Activated CD8-positive, alpha-beta T cell treated with anti-CD3 and anti-CD28 coated beads, Interleukin-2, amount 10 ng/mL, durations not matched to agents 7 days and 5 days (primary cell): Measurements from ENCODE around the gene ANKRD40. TPM values are rescaled to one million over a fixed set of nuclear protein-coding genes. Genes with fewer than 3 reads are reported as not detected.
"Not testable (repeated sequence)": the region's sequence is repeated elsewhere in the genome, so short reads cannot be mapped to it uniquely, and the experiment has no call there.

Experiments
- ATAC-seq: fragments of 150-1000 bp; cut with Tn5 transposase; one replicate; pipeline ENCODE4 v1.10.0; 2021; ENCODE audit warnings: moderate library complexity
- CTCF ChIA-PET: fragments of 350-600 bp; sonication (Branson Sonifier 250); formaldehyde crosslinking; loops from one replicate; lab custom pipeline; 2021; ENCODE audit warnings: antibody characterized with exemption; lab: Charles Lee
- POLR2A ChIA-PET: fragments of 350-600 bp; sonication (Branson Sonifier 250); formaldehyde crosslinking; loops from one replicate; lab custom pipeline; 2021; ENCODE audit warnings: antibody characterized with exemption; lab: Charles Lee
- DNase-seq: peaks from one replicate; pipeline ENCODE4 v3.0.0-alpha.2; 2020
- H3K27ac Mint-ChIP-seq: one replicate; pipeline ENCODE4 v1.8.0; 2021; ENCODE audit warnings: mild to moderate bottlenecking, mixed read lengths
- H3K27me3 Mint-ChIP-seq: one replicate; pipeline ENCODE4 v1.8.0; 2021; ENCODE audit warnings: low read depth, mixed read lengths
- H3K36me3 Mint-ChIP-seq: one replicate; pipeline ENCODE4 v1.8.0; 2021; ENCODE audit warnings: low read depth, mixed read lengths
- H3K4me1 Mint-ChIP-seq: one replicate; pipeline ENCODE4 v1.8.0; 2021; ENCODE audit warnings: low read depth, mixed read lengths
- H3K4me3 Mint-ChIP-seq: one replicate; pipeline ENCODE4 v1.8.0; 2021; ENCODE audit warnings: mild to moderate bottlenecking, mixed read lengths
- H3K9me3 Mint-ChIP-seq: one replicate; pipeline ENCODE4 v1.8.0; 2022; ENCODE audit warnings: mixed read lengths; ENCODE audit not compliant: insufficient read depth
- total RNA-seq, 2 experiments: library from RNA; stranded (reverse); gene quantifications; one replicate each; pipeline ENCODE4 v1.2.3, GENCODE V29; 2021

Gene ANKRD40
- total RNA-seq, 2 experiments from 2014 or later, result 28.9 to 31.2 TPM

DNA sequence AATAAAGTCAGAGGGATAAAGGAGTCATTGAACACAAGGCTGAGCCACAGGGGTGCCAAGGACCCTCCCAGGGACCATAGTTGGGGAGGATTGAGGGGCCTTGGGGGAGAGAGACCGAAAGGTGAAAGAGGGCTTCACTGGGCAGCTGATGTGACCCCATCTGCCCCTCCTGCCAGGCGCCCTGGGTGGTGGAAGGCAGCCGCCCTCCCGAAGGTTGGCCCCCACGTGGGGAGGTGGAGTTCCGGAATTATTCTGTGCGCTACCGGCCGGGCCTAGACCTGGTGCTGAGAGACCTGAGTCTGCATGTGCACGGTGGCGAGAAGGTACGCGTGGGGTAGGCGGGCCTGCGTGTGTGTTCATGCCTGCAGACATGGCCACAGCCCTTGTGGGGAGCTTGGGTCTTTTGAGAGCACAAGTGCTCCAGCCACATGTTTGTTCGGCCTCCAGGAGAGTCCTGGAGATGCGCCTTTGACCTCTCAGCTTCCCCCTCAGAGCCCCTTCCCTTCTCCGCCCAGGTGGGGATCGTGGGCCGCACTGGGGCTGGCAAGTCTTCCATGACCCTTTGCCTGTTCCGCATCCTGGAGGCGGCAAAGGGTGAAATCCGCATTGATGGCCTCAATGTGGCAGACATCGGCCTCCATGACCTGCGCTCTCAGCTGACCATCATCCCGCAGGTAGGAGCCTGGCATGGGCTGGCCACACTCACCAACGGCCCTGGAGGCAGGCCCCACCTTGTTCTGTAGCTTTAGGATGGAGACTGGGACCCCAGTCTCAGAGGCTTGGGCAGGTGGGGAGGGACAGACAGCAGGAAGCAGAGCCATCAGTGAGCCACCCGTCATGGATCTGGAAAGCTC is 24.1 kb downstream of the ANKRD40 start:
- CTCF ChIA-PET, result interaction anchor here (1.0 to 1.8 kb wide), 3 partner anchors 8 to 12 kb away, joined by 3 to 4 read pairs (median 3); no protein-coding TSS in a partner anchor
- no peaks in the 10 kb centered on the region for H3K9me3 Mint-ChIP-seq
- H3K36me3 Mint-ChIP-seq, result no peaks in the 10 kb centered on the region
- H3K4me3 Mint-ChIP-seq, result no peak overlapping the region
- H3K27me3 Mint-ChIP-seq, result peaks cover 27% of the 10 kb centered on the region
- POLR2A ChIA-PET, result interaction anchor here (1.1 kb wide), 1 partner anchor 111 kb away, joined by 5 read pairs; no protein-coding TSS in a partner anchor
- H3K27ac Mint-ChIP-seq, result no peak overlapping the region
- ATAC-seq (no peak), DNase-seq (no peak)
- H3K4me1 Mint-ChIP-seq, result peaks cover 6% of the 10 kb centered on the region

DNA sequence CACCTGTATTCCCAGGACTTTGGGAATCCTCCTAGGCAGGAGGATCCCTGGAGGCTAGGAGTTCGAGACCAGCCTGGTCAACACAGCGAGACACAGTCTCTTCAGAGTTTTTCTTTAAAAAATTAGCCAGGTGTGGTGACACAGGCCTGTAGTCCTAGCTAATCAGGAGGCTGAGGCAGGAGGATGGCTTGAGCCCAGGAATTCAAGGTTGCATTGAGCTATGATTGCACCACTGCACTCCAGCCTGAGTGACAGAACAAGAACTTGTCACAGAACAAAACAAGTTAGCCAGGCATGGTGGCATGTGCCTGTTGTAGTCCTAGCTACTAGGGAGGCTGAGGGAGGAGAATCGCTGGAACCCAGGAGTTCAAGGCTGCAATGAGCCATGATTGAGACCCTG is 24.8 kb downstream of the ANKRD40 start:
- Mint-ChIP-seq H3K4me3 (no peak overlapping the region), H3K27me3 (peaks cover 27% of the 10 kb centered on the region), H3K9me3 (no peaks in the 10 kb centered on the region), H3K27ac (no peak overlapping the region), H3K4me1 (peaks cover 6% of the 10 kb centered on the region), H3K36me3 (no peaks in the 10 kb centered on the region)
- POLR2A ChIA-PET, result no interaction called here
- CTCF ChIA-PET, result no interaction called here
- DNase-seq (no peak), ATAC-seq (no peak)

DNA sequence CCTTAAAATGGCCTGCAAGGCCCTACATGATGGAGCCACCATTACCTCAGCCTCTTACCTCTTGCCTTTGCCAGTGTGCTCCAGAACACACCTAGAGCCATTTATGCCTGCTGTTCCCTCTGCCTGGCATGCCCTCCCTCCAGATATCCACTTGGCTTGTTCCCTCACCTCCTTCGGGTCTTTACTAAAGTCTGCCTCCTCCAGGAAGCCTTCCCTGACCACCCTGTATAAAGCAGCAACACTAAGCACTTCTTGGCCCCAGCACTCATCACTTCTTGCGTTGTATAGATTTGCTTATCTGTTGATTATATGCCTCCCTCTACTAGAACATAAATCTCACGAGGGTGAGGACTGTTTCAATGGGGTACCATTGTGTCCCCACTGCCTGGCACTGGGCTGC is 25.3 kb downstream of the ANKRD40 start:
- DNase-seq (no peak), ATAC-seq (no peak)
- Mint-ChIP-seq H3K4me1 (peaks cover 6% of the 10 kb centered on the region), H3K36me3 (no peaks in the 10 kb centered on the region), H3K9me3 (no peaks in the 10 kb centered on the region), H3K4me3 (no peak overlapping the region), H3K27me3 (peaks cover 27% of the 10 kb centered on the region), H3K27ac (no peak overlapping the region)
- POLR2A ChIA-PET, result no interaction called here
- CTCF ChIA-PET, result no interaction called here

DNA sequence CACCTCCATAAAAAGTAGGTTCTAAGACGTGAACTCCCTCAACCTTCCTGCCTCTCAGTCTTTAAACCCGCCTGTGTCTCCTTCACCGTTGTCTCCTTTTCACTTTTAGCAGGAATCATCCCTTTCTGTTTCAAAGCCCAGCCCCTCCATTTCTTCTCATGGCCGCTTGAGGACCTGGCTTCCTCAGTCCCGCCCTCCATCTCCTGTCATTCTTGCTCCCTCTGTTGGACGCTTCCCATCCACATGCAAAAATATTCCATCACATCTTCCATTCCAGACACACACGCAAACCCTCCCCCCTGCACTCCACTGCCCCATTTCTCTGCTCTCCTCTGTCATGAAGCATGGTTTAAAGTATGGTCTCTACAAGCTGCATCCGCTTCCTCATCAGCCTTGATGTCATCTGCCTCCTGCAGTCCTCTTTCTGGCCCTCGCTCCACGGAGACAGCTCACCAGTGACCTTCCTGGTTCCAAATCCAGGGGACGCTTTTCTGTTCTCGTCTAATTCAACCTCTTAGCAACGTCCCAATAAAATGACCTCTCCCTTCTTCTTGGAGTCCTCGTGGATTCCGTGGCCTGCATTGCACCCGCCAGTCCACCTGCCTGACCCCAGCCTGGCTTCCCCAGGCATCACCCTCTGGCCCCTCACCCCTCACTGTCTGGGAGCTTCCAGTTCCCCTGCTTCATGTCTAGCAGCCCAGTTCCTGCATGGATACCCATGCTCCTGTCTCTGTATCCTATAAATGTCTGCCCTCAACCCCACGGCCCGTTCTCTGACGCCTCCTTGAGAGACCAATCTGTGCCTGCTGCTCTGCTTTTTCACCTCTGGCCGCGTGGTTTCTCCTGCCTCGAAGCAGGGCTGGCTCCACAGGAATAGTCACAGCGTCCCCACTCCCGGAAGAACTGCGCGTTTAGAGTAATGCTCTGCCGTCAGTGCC is 26.2 kb downstream of the ANKRD40 start:
- Mint-ChIP-seq H3K36me3 (no peaks in the 10 kb centered on the region), H3K27me3 (peaks cover 27% of the 10 kb centered on the region), H3K4me3 (no peak overlapping the region), H3K9me3 (no peaks in the 10 kb centered on the region), H3K27ac (no peak overlapping the region), H3K4me1 (peaks cover 6% of the 10 kb centered on the region)
- DNase-seq (peak; percentile 28), ATAC-seq (no peak)
- POLR2A ChIA-PET, result no interaction called here
- CTCF ChIA-PET, result interaction anchor here (1.0 kb wide), 1 partner anchor 56 kb away, joined by 4 read pairs; no protein-coding TSS in a partner anchor

DNA sequence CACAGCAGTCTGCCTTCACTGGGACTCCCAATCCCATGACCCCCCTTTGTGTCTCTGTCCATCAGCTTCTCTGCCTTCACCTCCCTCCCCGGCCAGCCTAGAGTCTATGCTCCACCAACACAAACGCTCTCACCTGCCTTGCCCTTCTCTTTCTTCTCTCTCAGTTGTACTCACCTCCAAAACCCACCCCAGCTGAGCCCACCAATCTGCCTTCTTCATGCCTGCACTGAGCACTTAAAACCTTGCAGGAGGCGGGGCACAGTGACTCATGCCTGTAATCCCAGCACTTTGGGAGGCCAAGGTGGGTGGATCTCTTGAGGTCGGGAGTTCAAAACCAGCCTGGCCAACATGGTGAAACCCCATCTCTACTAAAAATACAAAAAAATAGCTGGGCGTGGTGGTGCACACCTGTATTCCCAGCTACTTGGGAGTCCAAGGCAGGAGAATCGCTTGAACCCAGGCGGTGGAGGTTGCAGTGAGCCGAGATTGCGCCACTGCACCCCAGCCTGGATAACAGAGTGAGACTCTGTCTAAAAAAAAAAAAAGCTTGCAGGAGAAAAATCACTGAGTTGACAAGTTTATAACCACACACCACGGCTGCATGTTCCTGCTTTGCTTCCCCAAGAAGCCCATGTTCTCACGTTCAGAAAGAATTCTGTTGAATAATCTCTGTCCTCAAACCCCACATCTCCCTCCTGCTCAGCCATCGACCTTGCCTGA is 27.0 kb downstream of the ANKRD40 start:
- ATAC-seq, H3K4me1 Mint-ChIP-seq, DNase-seq, H3K4me3 Mint-ChIP-seq, H3K27ac Mint-ChIP-seq, H3K36me3 Mint-ChIP-seq, H3K9me3 Mint-ChIP-seq, POLR2A ChIA-PET: not testable (repeated sequence)
- H3K27me3 Mint-ChIP-seq, result peaks cover 27% of the 10 kb centered on the region
- CTCF ChIA-PET, result interaction anchor here (1.0 to 1.5 kb wide), 2 partner anchors 14 to 55 kb away, joined by 4 to 5 read pairs; no protein-coding TSS in a partner anchor

DNA sequence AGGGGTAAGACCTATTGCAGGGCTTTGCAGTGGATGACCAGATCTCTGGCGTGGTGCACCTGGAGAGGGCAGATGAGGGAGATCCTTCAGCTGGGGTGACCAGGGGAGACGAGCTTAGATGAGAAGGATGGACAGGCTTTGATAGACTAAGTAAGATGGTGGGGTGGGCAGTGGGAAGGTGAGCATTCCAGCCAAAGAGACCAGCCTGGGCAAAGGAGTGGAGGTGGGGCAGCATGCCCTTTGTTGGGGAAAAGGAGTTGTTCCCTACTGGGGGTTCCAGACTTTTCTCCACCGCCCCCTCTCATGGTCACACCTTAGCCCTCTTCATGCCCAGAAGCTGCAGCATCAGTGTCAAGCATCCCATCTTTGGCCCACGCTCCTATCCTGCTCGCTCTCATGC is 27.6 kb downstream of the ANKRD40 start:
- ChIA-PET CTCF (interaction anchor here (1.0 to 1.5 kb wide), 2 partner anchors 14 to 54 kb away, joined by 4 to 5 read pairs; no protein-coding TSS in a partner anchor), POLR2A (no interaction called here)
- DNase-seq (no peak), ATAC-seq (no peak)
- peaks cover 27% of the 10 kb centered on the region for H3K27me3 Mint-ChIP-seq
- H3K36me3 Mint-ChIP-seq, result no peaks in the 10 kb centered on the region
- no peak overlapping the region for H3K27ac Mint-ChIP-seq
- no peak overlapping the region for H3K4me3 Mint-ChIP-seq
- peaks cover 6% of the 10 kb centered on the region for H3K4me1 Mint-ChIP-seq
- no peaks in the 10 kb centered on the region for H3K9me3 Mint-ChIP-seq

DNA sequence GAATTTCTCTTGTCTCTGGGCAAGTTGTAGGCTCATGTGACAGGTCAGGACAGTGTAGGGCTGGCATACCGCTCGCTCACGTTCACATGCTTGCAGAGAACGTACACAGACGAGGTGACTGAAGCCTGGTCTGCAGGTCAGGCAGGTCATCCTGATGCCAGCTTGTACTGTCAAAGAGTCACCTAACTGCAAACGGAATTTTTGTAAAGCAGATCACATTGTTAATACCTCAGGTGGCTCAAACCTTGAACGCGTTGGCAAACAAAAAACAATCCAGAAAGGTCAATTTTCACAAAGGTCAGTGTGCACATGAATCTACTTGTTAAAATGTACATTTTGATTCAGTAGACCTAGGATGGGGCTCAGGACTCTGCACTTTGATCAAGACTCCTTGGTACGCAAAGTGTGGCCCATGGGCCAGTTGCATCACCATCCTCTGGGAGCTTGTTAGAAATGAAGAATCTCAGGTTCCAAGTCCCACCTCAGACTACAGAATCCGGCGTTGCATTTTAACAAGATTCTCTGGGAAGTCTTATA is 28.6 kb downstream of the ANKRD40 start:
- POLR2A ChIA-PET, result no interaction called here
- CTCF ChIA-PET, result interaction anchor here (1.5 kb wide), 1 partner anchor 15 kb away, joined by 5 read pairs; no protein-coding TSS in a partner anchor
- H3K27ac Mint-ChIP-seq, result no peak overlapping the region

DNA sequence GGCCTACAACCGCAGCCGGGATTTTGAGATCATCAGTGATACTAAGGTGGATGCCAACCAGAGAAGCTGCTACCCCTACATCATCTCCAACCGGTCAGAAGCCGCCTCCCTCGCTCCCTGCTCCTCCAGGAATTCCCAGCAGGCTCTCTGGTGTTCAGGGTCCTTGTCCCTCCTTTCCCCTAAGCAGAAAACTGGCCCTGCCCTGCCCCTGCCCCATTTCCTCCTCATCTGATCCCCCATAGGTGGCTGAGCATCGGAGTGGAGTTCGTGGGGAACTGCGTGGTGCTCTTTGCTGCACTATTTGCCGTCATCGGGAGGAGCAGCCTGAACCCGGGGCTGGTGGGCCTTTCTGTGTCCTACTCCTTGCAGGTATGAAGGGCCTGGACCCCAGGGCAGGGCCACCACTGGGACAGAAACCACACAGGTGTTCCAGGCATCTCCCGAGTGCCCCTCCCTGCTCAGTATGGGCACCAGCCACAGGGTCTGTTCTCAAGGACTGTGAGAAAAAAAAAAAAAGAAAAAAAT is 29.8 kb downstream of the ANKRD40 start:
- H3K36me3 Mint-ChIP-seq, result no peaks in the 10 kb centered on the region
- peaks cover 6% of the 10 kb centered on the region for H3K4me1 Mint-ChIP-seq
- H3K27ac Mint-ChIP-seq, result no peak overlapping the region
- ATAC-seq, result no peak
- H3K27me3 Mint-ChIP-seq, result peaks cover 27% of the 10 kb centered on the region
- no peaks in the 10 kb centered on the region for H3K9me3 Mint-ChIP-seq
- no peak for DNase-seq
- CTCF ChIA-PET, result no interaction called here
- POLR2A ChIA-PET, result no interaction called here
- H3K4me3 Mint-ChIP-seq, result no peak overlapping the region

More for the DNA sequence above, 28.6 kb downstream of the ANKRD40 start:
- ATAC-seq (no peak), DNase-seq (no peak)
- Mint-ChIP-seq H3K27me3 (peaks cover 27% of the 10 kb centered on the region), H3K4me1 (peaks cover 6% of the 10 kb centered on the region), H3K36me3 (no peaks in the 10 kb centered on the region), H3K9me3 (no peaks in the 10 kb centered on the region), H3K4me3 (no peak overlapping the region)

DNA sequence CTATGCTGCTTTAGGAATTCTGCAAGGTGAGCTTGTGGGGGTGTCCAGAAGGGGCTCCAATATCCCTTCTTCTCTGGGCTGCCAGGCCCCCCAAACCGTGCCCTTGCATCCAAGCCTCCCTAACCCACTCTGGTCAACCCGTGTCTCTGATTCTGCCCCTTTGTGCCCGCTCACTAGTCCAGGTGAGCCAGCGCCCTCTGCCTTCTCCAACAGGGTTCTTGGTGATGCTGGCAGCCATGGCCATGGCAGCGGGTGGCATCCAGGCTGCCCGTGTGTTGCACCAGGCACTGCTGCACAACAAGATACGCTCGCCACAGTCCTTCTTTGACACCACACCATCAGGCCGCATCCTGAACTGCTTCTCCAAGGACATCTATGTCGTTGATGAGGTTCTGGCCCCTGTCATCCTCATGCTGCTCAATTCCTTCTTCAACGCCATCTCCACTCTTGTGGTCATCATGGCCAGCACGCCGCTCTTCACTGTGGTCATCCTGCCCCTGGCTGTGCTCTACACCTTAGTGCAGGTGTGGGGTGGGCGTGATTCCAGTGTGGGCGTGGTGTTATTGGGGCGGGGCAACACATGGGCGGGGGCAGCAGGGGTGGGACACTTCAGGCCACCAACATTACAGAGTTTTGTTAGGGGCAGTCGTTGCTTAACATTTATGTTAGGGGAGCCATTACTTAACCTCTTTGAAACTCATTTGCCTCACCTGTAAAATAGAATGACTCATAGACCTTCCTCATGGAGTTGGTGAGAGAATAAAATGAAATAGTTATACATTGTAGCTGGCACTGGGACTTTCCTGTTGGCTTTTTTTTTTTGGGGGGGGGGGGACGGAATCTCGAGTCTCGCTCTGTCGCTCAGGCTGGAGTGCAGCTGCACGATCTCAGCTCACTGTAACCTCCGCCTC is 31.4 kb downstream of the ANKRD40 start:
- no peaks in the 10 kb centered on the region for H3K36me3 Mint-ChIP-seq
- ChIA-PET POLR2A (no interaction called here), CTCF (interaction anchor here (1.6 kb wide), 1 partner anchor 8 kb away, joined by 3 read pairs; no protein-coding TSS in a partner anchor)
- H3K4me1 Mint-ChIP-seq, result peaks cover 2% of the 10 kb centered on the region
- H3K4me3 Mint-ChIP-seq, result no peak overlapping the region
- peaks cover 14% of the 10 kb centered on the region for H3K27me3 Mint-ChIP-seq
- no peak for DNase-seq
- no peak for ATAC-seq
- H3K27ac Mint-ChIP-seq, result no peak overlapping the region
- H3K9me3 Mint-ChIP-seq, result no peaks in the 10 kb centered on the region

DNA sequence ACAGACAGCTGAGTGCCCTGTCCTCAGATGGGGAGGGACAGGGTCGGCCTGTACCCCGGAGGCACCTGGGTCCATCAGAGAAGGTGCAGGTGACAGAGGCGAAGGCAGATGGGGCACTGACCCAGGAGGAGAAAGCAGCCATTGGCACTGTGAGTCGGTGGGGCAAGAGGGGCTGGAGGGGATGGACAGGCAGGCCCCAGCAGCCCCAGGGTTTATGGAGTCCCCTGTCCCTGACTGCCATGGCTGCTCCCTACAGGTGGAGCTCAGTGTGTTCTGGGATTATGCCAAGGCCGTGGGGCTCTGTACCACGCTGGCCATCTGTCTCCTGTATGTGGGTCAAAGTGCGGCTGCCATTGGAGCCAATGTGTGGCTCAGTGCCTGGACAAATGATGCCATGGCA is 32.1 kb downstream of the ANKRD40 start:
- Mint-ChIP-seq H3K36me3 (no peaks in the 10 kb centered on the region), H3K4me1 (no peaks in the 10 kb centered on the region), H3K9me3 (no peaks in the 10 kb centered on the region), H3K27me3 (peaks cover 10% of the 10 kb centered on the region), H3K27ac (no peak overlapping the region), H3K4me3 (no peak overlapping the region)
- DNase-seq (no peak), ATAC-seq (no peak)
- POLR2A ChIA-PET, result no interaction called here
- CTCF ChIA-PET, result interaction anchor here (1.6 kb wide), 1 partner anchor 8 kb away, joined by 3 read pairs; no protein-coding TSS in a partner anchor
